GM18511 (cell line): Measurements from ENCODE around the gene CHCHD6.

Experiments
- ATAC-seq: cut with Tn5 transposase; IDR thresholded peaks from one replicate; pipeline ENCODE4 v1.9.1; 2021; ENCODE audit warnings: mild to moderate bottlenecking, moderate library complexity; ENCODE audit not compliant: unreplicated experiment

CHCHD6 gene

DNA sequence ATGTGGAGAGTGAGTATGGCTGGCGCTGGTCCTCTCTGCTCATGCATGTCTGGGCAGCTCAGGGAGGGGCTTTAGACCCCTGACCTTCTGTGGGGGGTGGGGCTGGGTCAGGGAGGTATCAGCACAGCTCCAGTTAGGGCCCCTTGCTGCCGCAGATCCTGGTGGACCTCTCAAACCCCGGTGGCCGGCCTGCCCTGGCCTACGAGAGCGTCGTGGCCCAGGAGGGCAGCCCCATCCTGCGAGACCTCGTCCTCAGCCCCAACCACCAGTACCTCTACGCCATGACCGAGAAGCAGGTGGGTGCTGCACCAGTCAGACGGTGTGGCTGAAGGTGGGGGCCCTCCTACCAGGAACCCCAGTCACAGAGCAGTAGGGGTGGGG lies 299.1 kb downstream of the CHCHD6 start:
- no peak for ATAC-seq

- no peak for ATAC-seq
Observed at GRCh38 chr3:127003601-127004280, 299.7 kb downstream of the CHCHD6 start.

GRCh38 chr3:127004641-127005397 lies 300.8 kb downstream of the CHCHD6 start:
- no peak for ATAC-seq

GRCh38 chr3:127005864-127006500 lies 301.9 kb downstream of the CHCHD6 start:
- ATAC-seq, result no peak

- no peak for ATAC-seq
Observed at GRCh38 chr3:127006781-127007436, 302.9 kb downstream of the CHCHD6 start.

DNA sequence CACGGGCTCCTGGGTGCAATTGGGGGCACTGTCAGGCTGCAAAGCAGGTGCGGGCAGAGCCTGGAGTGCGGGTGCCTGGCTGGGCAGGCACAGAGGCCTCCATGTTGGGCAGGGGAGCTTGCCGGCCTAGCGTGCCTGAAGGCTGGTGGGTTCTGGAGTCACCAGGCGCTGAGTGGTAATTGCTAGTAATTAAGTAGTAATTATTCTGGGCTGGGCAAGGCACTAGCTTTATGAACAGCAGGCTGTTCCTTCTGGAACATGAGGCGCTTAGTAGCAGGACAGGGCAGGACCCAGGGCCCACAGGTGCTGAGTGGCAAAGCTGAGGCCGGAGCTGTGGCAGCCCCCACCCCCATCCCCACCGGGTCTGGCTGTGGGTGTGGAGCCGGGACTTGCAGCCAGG lies 304.2 kb downstream of the CHCHD6 start:
- no peak for ATAC-seq

DNA sequence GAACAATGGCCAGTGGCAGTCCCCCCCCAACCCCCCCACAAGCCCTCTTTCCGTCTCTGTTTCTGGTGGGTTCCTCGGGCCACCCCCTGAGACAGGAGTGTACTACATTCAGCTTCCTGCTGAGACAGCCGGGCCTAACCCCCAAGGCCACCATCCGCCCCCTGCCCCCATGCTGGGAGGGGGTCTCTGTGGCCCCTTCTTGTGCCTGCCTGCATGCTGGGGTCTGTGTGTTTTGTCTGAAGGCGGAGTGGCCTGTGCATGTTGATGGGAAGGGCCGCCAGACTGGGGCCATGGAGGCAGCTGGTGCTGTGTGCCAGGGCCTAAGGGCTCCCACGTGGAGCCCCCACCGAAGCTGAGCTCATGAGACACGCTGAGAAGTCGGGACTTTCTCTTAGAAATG lies 305.5 kb downstream of the CHCHD6 start:
- ATAC-seq, result no peak
